GM19193 (cell line): ENCODE data around the gene VSNL1.

Source experiments
- POLR2A ChIP-seq: IDR thresholded peaks from 4 replicates; pipeline ENCODE4 v1.6.1; 2011; ENCODE audit not compliant: insufficient read depth, insufficient read length; ENCODE audit errors: extremely low read depth

The VSNL1 gene

DNA sequence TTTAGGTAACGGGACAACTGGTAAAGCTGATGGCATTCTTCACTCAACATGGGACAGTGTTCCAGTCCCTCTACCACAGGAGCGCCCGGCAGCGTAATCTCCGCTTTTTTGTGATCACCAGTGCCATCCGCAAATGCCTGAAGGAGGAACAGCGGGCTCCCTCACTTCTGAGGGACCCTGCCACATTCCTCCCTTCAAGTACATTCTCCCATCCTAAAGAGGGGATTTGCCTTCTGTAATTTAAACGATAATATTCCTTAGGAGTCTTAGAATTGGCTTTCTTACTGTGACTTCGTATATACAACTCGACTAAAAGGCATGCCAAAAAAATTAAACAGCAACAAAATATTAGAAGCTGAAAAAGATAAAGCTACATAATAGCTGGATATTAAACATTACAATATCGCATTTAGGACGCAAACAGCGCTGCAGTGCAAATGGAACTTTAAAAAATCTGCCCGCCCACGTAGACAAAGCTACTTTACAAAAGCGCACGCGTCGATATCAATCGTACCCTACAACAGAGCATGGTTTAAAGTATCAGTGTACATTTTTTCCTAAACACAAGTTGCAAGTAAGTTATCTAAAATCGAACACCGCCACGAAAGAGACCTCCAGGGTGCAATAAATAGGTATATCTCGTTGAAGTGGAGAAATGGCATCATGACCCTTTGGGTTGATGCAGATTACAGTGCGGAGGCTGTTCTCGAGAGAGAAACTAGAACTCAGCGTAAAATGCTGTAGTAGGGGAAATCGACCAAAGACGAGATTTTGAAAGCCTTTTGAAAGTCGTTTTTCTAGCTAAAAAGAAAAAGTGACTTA is 2.3 kb upstream of the VSNL1 start:
- no peak for TF ChIP-seq POLR2A

DNA sequence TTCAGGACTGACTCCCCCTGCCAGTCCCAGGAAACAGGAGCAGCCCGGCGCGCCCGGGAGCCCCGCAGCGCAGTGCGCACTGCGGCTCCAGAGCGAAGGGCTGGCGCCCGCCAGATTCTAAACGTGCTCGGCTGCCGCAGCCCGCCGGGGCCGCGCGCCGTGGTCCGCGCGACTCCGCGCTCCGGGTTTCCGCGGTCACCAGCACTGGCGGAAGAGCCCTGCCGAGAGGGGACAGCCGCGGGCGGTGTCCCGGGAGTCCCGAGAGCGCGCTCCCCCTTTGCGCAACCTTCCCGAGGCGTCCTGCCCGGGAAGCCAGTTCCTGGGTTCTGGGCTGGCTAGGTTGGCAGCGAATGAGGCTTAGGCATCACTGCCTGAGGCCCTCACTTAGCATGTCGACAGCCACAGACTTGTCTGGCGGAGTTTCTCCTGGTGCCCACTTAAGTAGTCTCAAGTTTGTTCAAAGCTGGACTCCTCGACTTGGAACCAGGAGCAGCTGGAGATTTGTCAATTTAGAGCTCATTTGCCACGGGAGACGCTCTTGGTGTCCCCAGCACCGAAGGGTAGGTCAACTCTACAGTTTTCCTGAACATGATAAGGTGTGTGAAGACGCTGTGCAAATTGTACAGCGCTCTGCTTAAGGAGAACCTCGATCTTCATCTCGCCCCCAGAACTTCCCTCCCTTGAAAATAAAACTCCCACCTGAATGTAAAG is 1.5 kb upstream of the VSNL1 start:
- TF ChIP-seq POLR2A: no peak

DNA sequence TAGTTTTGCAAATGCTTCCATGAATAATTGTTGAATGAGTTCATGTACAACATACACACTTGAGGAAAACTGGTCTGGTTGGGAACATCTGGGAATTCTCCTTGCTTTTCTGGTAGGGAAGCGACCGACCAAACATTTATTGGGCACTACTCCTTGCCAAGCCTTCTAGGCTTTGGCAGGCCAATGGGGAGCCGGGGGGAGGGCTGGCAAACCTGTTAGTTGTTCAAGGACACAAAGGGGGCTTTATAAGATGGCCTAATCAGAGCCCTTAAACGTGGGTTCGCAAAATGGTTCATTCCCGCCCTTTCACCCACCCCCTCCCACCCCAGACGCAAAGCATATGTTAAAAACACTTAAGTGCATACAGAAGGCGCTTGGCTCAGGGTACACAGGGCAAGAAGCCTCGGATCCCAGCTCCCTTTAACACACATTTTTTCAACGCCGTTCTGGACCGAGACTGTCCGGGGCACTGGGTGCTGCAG is 844 bp upstream of the VSNL1 start:
- no peak for TF ChIP-seq POLR2A

GRCh38 chr2:17540813-17541530 is 476 bp downstream of the VSNL1 start:
- no peak for TF ChIP-seq POLR2A

GRCh38 chr2:17541531-17541950 is 1.0 kb downstream of the VSNL1 start:
- TF ChIP-seq POLR2A: no peak

DNA sequence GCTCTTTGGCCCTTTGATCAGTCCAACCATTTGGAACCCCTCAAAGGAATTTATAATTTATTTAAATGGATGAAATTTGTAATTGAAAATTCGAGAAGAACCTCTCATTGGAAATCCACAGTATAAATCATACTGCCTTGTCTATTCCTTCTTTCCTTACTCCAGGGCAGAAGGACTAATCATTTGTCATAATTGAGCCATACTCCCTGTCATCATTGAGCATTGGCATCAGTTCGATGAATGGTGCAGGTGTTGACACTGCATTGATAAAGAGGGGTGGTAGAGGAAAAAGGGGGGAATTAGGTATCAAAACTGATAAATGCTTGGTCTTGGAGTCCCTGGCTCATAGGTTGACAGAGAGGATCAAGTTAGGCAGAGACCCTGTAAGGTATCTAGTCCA is 2.0 kb downstream of the VSNL1 start:
- TF ChIP-seq POLR2A: no peak

- no peak for TF ChIP-seq POLR2A
These were observed 2.7 kb downstream of the VSNL1 start for GRCh38 chr2:17543131-17543660.

DNA sequence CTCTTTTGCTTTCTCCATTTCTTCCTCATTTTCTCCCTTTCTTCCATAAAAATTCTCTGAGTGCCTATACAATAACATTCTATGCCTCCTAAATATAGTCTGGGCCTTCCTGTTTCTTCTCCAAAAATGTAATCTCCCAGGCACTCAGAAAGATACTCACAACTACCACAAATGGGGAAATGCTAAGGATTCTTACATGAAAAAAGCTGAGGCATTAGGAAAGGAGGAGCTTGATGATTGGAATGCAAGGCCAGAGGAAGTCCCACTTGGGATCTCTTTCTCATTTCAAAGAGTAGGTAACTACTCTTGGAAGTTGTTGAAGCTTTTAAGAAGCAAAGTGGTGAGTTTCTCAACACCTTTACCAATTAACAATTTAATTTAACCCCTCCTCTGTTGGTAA is 3.4 kb downstream of the VSNL1 start:
- no peak for TF ChIP-seq POLR2A

DNA sequence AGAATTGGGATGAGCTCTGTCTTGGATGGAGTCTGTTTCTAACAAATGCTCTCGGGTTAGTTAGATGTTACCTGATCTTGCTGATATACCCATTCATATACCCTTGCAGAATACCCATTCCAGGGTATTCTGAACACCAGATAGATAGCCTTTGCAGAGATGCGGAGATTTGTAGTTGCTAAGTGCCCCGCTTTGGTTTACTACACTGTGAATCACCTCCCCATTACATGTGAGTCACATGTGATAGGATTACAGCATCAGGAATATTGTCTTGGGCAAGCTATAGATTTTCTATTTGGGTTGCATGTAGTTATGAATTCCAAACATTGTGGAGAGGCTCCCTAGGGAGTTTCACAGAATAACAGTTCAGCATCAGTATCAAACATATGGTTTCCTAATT is 3.8 kb downstream of the VSNL1 start:
- TF ChIP-seq POLR2A: no peak

- no peak for TF ChIP-seq POLR2A
These were observed 5.5 kb downstream of the VSNL1 start for GRCh38 chr2:17545680-17546613.

DNA sequence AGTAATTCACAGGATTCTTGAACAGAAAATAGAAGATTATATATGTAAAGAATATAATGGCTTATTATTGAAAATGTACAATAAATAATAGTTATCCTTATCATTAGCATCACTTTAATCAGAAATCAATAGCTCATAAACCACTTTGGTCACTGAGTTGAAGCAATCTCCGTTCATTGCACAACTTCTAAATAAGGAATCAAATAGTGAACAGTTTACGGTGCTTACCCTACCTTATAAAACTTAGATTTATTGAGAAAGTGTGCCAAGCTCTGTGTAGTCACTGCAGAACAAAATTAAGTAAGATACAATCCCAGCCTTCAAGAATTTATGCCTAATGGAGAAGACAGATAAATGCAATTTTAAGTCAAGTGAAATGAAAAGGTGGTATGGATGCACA is 6.7 kb downstream of the VSNL1 start:
- no peak for TF ChIP-seq POLR2A

GRCh38 chr2:17547737-17548136 is 7.2 kb downstream of the VSNL1 start:
- no peak for TF ChIP-seq POLR2A

DNA sequence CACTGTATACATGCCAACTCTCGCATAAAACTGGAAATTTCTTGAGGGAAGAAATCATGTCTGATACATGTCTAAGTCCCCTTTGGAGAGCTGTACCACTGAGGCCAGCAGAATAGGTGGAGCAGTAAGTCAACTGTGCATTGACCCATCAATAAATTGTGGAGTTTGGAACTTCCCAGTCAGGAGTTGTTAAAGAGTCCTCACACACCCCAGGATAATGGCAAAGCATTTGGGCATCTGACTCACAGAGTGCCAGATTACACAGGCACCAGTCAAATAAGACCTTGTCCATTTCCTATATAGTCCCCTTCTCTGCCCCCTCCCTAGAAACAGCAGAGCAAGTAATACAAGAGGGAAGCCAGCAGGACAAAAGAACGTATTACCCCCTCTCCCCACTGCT is 10.4 kb downstream of the VSNL1 start:
- TF ChIP-seq POLR2A: no peak

DNA sequence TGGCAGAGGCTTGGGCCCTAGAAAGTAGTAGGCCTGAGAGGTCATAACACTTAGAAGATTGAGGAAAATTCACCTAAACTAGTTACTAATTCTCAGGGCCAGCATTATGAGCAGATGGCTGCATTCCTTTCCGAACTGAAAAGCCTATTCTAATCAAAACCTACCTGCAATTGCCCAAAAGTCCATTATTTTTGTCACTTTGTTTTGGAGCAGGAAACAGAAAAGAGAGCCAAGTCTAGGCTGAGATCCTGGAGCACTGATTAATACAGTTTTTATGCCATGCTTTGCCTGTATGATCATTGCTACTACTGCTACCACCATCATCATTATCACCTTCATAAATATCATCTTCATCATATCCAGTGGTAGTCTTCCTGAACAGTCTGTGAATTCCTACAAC is 14.7 kb downstream of the VSNL1 start:
- TF ChIP-seq POLR2A: no peak

DNA sequence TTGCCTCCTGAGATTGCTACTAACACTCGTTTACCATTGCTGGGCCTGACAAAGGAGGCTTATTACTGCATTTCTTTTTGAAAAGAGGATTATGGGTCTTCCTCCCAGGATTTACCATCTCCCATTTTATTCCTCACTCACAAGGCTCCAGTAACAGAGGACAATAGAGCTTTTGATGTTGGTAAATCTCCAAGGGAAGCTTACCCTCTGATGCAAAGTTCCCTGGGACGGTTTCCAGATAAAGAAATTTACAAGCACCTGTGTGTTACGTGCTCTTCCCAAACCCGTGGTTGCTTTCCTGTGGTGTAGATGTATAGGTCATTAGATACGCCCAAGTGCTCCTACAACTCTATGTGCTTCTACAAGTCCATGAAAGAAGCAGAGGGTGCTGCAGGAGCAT is 17.1 kb downstream of the VSNL1 start:
- TF ChIP-seq POLR2A: no peak

GRCh38 chr2:17558053-17558452 is 17.6 kb downstream of the VSNL1 start:
- no peak for TF ChIP-seq POLR2A
